Neural cell (in vitro differentiated cells): ENCODE results near the gene MAD2L1.

Experiments
- CTCF ChIP-seq: fragments of 450-650 bp; IDR thresholded peaks from 2 replicates; pipeline ENCODE4 v1.5.1; 2014; ENCODE audit warnings: antibody characterized with exemption, mild to moderate bottlenecking, moderate library complexity; ENCODE audit not compliant: poor library complexity, severe bottlenecking
- POLR2AphosphoS5 ChIP-seq: IDR thresholded peaks from 2 replicates; pipeline ENCODE4 v1.6.1; 2012

DNA sequence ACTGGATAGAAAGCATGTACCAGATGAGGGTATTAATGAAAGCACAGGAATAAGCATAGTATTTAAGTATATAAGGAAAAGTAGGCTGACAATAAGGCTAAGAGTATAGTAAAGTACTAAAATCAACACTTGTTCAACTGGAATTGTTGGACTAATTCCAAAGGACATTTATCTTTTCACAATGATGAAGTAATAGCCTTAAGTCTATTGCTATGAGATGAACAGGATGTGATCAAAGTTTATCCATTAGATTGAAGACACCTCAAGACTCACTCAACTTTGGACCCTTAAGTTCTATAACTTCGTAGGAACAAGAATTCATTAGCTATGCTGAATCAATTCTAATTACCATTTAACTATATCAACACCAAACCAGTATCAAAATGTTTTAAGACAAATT, 7.6 kb downstream of the MAD2L1 start:
- TF ChIP-seq CTCF, result no peak
- no peak for TF ChIP-seq POLR2AphosphoS5
